ENCODE data around the gene MARCHF10.

DNA sequence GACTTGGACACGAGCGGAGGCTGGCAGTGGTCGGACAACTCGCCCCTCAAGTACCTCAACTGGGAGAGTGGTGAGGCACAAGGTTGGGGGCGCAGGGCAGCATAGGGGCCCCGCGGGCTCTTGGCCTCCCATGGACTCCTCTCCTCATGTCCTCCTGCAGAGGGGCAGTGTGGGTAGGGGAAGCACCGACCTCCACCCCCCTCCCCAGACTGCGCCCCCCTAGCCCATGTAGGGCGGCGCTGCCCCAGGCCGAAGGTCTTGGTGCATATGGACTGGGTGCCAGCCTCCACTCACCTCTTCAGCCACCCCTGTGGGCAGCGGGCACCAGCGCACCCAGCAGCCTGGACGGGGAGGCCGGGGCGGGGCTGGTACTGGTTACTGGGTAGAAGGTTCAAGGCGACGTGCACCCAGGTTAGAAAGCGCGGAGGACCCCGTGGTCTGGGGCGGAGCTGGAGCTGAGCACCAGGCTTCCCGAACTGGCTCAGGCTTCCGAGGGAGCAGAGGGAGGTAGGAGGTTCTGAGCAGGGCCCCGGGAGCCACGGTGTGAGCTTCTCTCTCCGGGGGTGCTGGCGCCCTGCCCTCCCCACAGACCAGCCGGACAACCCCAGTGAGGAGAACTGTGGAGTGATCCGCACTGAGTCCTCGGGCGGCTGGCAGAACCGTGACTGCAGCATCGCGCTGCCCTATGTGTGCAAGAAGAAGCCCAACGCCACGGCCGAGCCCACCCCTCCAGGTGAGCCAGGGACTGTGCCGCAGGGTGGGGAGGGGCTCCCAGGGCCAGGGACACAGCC, 141.1 kb downstream of the MARCHF10 start:
- TF ChIP-seq RAD21 (IDR thresholded peaks at IDR 0.05; ENCODE audit: low read length) = no peak
- TF ChIP-seq POLR2A (IDR thresholded peaks at IDR 0.05; ENCODE audit: low read depth, low read length) = no peak
- TF ChIP-seq CTCF (conservative IDR thresholded peaks at IDR 0.05; ENCODE audit: low read depth, low read length) = no peak
- no peak for TF ChIP-seq BHLHE40 (IDR thresholded peaks at IDR 0.05; ENCODE audit: low read depth, low read length)
- no peak for TF ChIP-seq RFX5 (IDR thresholded peaks at IDR 0.05; ENCODE audit: low read depth, low read length)
- no peak for TF ChIP-seq FOS (IDR thresholded peaks at IDR 0.05; ENCODE audit: low read depth, low read length)
- TF ChIP-seq MAZ (IDR thresholded peaks at IDR 0.05; ENCODE audit: borderline replicate concordance, low read depth, low read length) = no peak
- TF ChIP-seq MXI1 (IDR thresholded peaks at IDR 0.05; ENCODE audit: borderline replicate concordance, low read depth, low read length) = no peak
- TF ChIP-seq CEBPB (IDR thresholded peaks at IDR 0.05; ENCODE audit: low read depth, low read length) = no peak
- TF ChIP-seq, protein P1, sequence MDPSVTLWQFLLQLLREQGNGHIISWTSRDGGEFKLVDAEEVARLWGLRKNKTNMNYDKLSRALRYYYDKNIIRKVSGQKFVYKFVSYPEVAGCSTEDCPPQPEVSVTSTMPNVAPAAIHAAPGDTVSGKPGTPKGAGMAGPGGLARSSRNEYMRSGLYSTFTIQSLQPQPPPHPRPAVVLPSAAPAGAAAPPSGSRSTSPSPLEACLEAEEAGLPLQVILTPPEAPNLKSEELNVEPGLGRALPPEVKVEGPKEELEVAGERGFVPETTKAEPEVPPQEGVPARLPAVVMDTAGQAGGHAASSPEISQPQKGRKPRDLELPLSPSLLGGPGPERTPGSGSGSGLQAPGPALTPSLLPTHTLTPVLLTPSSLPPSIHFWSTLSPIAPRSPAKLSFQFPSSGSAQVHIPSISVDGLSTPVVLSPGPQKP (IDR thresholded peaks at IDR 0.05; ENCODE audit: borderline replicate concordance, low read depth, low read length) = no peak
- no peak for TF ChIP-seq USF2 (IDR thresholded peaks at IDR 0.05; ENCODE audit: low read depth, low read length)
- TF ChIP-seq RCOR1 (IDR thresholded peaks at IDR 0.05; ENCODE audit: insufficient replicate concordance, low read length) = no peak

All from IMR-90 (cell line).